Left ventricle myocardium superior (tissue), 1 donor: Measurements from ENCODE around the gene PABPC1L. TPM values are rescaled to one million over a fixed set of nuclear protein-coding genes. Genes with fewer than 3 reads are reported as not detected.

ENCODE experiments used
- ATAC-seq: fragments of 200-7000 bp; cut with Tn5 transposase; one replicate; pipeline ENCODE4 v1.9.1; 2020; ENCODE audit warnings: mild to moderate bottlenecking, moderate library complexity
- DNase-seq: peaks from one replicate; pipeline ENCODE4 v3.0.0-alpha.2; 2020
- intact Hi-C: fragments of 100-400 bp; cut with micrococcal nuclease; formaldehyde crosslinking; loops from one replicate; pipeline ENCODE4 v1.11.0; 2022
- total RNA-seq: library from RNA; stranded (reverse); fragmentation: NEBNext Ultra II Directional; extraction: Animal tissue kit (Norgen Biotek cat#: 25700); gene quantifications from one replicate; pipeline ENCODE4 v1.2.1, GENCODE V29; 2021
- donor health status: DM: no; HTN: yes; CAD: no; lungs with severe emphysema.

Gene PABPC1L
- total RNA-seq, 1 donor from 2014 or later = 2.7 TPM

- no peak for ATAC-seq
- intact Hi-C loops = no loop called here
- no peak for DNase-seq
Observed at GRCh38 chr20:44932916-44933315, 23.1 kb downstream of the PABPC1L start.

- no peak for ATAC-seq
- intact Hi-C loops = no loop called here
- no peak for DNase-seq
Observed at GRCh38 chr20:44936510-44936909, 26.6 kb downstream of the PABPC1L start.

- no peak for DNase-seq
- ATAC-seq = no peak
- intact Hi-C loops = no loop called here
Observed at GRCh38 chr20:44938637-44939036, 28.8 kb downstream of the PABPC1L start.

- no peak for ATAC-seq
- DNase-seq = no peak
- intact Hi-C loops = no loop called here
Observed at GRCh38 chr20:44941120-44941691, 31.3 kb downstream of the PABPC1L start.

- intact Hi-C loops = no loop called here
- ATAC-seq = peak; percentile 31
Observed at GRCh38 chr20:44942264-44942973, 32.6 kb downstream of the PABPC1L start.

GRCh38 chr20:44943828-44944227, 34.0 kb downstream of the PABPC1L start:
- intact Hi-C loops = no loop called here
- ATAC-seq (no peak), DNase-seq (no peak)

More at GRCh38 chr20:44942264-44942973, 32.6 kb downstream of the PABPC1L start:
- no peak for DNase-seq

- intact Hi-C loops = no loop called here
- peak; percentile 77 for ATAC-seq
- no peak for DNase-seq
Observed at GRCh38 chr20:44945261-44945660, 35.4 kb downstream of the PABPC1L start.

- no peak for DNase-seq
- intact Hi-C loops = no loop called here
- no peak for ATAC-seq
Observed at GRCh38 chr20:44946271-44946852, 36.5 kb downstream of the PABPC1L start.

- DNase-seq (no peak), ATAC-seq (no peak)
- intact Hi-C loops = no loop called here
Observed at GRCh38 chr20:44948107-44948506, 38.2 kb downstream of the PABPC1L start.

- intact Hi-C loops = no loop called here
- ATAC-seq (no peak), DNase-seq (no peak)
Observed at GRCh38 chr20:44948513-44948912, 38.7 kb downstream of the PABPC1L start.

- ATAC-seq (no peak), DNase-seq (no peak)
- intact Hi-C loops = no loop called here
Observed at GRCh38 chr20:44950368-44950767, 40.5 kb downstream of the PABPC1L start.

- no peak for ATAC-seq
- intact Hi-C loops = no loop called here
- no peak for DNase-seq
Observed at GRCh38 chr20:44952731-44953130, 42.9 kb downstream of the PABPC1L start.

GRCh38 chr20:44954211-44954610, 44.4 kb downstream of the PABPC1L start:
- intact Hi-C loops = no loop called here
- ATAC-seq = no peak
- no peak for DNase-seq

GRCh38 chr20:44955270-44955669, 45.4 kb downstream of the PABPC1L start:
- no peak for DNase-seq
- no peak for ATAC-seq
- intact Hi-C loops = no loop called here

- DNase-seq (no peak), ATAC-seq (no peak)
- intact Hi-C loops = no loop called here
Observed at GRCh38 chr20:44956410-44956809, 46.5 kb downstream of the PABPC1L start.

- ATAC-seq (no peak), DNase-seq (no peak)
- intact Hi-C loops = no loop called here
Observed at GRCh38 chr20:44958276-44958675, 48.4 kb downstream of the PABPC1L start.

GRCh38 chr20:44959082-44959637, 49.3 kb downstream of the PABPC1L start:
- no peak for ATAC-seq
- no peak for DNase-seq
- intact Hi-C loops = no loop called here

GRCh38 chr20:44959638-44960102, 49.8 kb downstream of the PABPC1L start:
- DNase-seq (no peak), ATAC-seq (peak; percentile 38)
- intact Hi-C loops = no loop called here

GRCh38 chr20:44960103-44960852, 50.4 kb downstream of the PABPC1L start, which contains the start of gene TOMM34:
Gene TOMM34 (minus strand): TSS chr20:44960397. CDS start chr20:44960333, 64 bp downstream.
- intact Hi-C loops = no loop called here
- peak; percentile 99 for DNase-seq
- ATAC-seq = peak; percentile 99
